GOT3 (cell line): ENCODE data around the gene ZC2HC1C.
"Not testable (repeated sequence)": the region's sequence is repeated elsewhere in the genome, so short reads cannot be mapped to it uniquely, and the experiment has no call there.

Experiments
- DNase-seq: peaks from one replicate; lab custom pipeline; 2025; ENCODE audit warnings: mixed read lengths; lab: John Stamatoyannopoulos, UW

Gene ZC2HC1C

GRCh38 chr14:75094896-75095295 is 25.5 kb downstream of the ZC2HC1C start:
- no peak for DNase-seq

- DNase-seq: no peak
Observed at GRCh38 chr14:75095690-75096089, 26.2 kb downstream of the ZC2HC1C start.

DNA sequence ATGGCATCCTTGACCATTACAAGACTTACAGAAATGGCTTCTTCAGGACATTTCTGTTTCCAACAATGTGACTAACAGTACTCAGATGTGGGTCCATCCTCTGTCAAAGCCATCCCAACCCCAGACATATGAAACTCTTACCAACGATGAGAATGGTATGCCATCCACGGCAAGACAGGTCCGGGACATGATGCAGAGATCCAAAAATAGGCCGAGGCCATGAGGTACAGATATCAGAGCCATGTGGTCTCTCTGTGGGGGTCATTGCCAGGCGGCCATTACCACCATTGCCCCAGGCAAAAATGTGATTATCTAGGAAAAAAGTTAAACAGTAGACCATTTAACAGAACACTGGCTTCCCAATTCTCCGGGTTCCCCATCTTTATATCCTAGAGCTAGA is 27.5 kb downstream of the ZC2HC1C start:
- DNase-seq: no peak

DNA sequence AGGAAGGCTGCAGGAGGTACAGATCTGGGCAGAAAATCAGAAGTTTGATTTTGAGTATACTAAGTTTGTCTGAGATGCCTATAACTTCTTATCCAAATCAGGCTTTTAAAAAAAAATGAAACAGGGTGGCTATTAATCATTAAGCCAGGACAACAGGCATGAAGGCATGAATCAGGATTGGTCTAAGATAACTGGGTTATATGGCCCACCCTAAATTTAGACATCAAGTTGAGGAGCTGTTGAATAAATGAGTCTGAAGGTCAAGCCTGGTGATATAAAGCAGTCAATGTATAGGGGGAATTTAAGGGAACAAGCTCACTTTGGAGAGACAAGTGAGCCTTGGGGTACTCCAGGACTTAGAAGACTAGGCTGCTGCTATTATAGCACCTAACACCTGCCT is 28.8 kb downstream of the ZC2HC1C start:
- no peak for DNase-seq

DNA sequence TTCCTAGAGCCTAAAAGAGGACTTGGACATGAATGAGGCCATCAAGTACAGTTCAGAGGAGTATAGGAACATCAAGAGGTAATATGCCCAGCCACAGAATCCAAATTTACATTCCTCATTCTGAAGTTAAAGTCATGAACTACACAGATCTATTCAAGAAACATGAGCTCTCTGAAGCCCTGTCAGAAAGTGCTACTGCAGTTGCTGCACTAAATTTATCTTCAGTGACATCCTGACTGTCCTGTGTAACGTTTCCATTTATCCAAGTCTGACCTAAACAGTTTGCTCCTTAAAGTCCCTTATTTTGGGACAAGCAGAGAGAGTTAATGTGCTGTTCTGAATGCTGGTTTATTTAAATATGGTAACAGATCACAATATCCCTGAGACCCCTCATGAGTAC is 29.2 kb downstream of the ZC2HC1C start:
- DNase-seq: no peak

- no peak for DNase-seq
Observed at GRCh38 chr14:75101491-75101890, 32.0 kb downstream of the ZC2HC1C start.

DNA sequence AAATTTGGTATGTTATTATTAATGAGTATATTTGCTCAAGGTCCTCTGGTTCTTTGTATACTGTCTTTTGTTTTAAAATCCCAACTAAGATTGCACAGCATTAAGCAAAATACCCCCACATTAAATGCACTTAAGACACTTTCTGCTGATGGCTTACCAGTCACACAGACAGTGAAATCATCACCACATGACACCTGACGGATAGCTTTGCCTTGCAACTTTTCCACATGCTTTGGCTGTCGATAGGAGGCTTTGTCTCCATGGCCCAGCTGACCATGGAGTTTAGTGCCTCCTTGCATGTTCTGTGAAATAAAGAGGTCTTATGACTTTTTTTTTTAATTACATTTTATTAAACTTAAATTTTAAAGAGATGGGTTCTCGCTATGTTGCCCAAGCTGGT is 37.7 kb downstream of the ZC2HC1C start:
- no peak for DNase-seq

DNA sequence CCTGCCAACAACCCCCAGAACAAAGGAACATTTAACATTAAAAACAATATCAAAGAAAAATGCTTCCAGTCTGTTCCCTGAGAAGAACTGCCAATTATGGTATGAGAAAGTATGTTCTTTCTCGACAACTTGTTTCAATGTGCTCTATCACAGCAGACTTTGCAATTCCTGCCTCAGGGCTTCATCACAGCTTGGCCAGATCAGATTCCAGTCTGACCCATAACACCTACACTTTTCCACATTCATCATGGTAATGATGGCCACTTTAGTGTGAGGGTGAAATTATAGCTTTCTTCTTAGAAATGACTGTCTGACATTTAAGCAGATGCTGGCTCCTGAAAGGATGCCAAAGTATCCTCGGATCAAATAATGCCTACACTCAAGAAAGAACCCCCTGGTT is 40.4 kb downstream of the ZC2HC1C start:
- DNase-seq: no peak

- no peak for DNase-seq
Observed at GRCh38 chr14:75113932-75114539, 44.6 kb downstream of the ZC2HC1C start.

GRCh38 chr14:75119056-75119455 is 49.6 kb downstream of the ZC2HC1C start:
- no peak for DNase-seq

- DNase-seq: no peak
Observed at GRCh38 chr14:75120541-75121291, 51.3 kb downstream of the ZC2HC1C start.

GRCh38 chr14:75121552-75121951 is 52.1 kb downstream of the ZC2HC1C start:
- no peak for DNase-seq

DNA sequence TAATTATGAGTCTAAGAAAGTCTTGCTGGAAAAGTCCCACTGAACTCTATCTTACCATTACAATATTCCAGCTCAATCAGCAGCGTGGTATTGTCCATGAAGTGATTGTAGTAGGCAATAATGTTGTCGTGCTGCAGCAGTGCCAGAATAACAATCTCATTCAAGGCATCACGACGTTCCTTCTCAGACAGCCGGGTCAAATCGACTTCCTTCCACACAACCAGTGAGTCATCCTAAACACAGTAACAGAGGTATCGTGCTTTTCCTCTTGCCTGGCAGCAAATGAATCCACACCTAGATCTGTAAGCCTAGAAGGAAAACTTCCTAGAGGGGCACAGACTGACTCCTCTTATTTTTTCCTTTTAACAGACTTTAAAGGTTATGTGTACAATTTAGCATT is 54.5 kb downstream of the ZC2HC1C start:
- no peak for DNase-seq

- no peak for DNase-seq
Observed at GRCh38 chr14:75125617-75126016, 56.2 kb downstream of the ZC2HC1C start.

DNA sequence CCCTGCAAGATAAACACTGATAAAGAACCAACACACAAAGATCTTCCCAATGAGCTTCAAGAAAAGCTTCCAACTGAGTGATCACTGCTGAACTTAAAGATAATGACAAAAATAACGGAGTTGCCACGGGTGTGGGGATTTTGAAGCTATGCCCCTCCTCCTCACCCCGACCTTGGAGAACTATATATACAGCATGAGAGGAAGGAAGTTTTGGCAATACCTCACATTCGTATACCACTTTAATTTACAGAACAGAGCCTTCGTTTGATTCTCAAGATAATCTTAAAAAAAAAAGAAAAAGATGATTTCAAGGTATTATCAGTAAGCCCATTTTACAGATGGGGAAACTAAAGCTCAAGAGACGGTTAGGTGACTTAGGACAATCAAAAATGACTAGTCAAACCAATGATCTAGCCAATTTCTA is 56.7 kb downstream of the ZC2HC1C start:
- DNase-seq: no peak

DNA sequence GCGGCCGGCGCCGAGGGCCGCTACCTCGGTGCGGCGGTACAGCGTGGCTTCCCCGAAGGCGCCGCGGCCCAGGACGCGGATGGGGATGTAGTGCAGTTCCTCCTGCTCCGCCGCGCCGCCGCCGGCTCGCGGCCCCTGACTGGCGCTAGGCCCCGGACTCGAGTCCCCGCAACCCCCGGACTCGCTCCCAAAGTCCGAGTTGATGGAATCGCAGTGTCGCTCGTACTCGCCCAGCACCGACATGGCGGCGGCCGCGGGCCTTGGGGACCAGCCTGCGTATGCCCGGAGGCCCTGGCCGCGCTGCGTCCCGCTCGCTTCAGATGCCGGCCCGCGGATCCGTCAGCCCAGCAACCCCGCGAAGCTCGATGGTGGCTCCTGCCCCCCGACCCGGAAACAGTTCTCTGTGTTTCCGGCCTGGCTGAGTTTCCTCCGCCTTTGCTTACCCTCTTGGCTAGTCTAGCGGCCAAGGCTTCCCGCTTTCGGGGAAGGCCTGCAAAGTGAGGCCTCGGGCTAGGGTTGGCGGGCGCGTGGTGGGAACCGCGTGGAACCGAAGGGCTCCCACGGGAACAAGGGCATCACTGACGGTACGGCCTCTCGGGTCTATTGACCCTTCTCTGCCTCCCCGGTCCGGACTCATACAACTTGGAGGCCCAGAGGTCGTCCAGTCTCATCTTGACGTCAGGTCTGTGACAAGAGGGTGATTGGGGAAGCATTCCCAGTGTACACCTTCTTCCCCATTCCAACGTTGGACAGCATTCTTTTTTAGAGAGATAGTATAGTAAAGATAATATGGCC is 57.4 kb downstream of the ZC2HC1C start, which contains the start of gene NEK9:
NEK9 (minus strand) TSS at position 370 of the 795 bp plus-strand sequence; CDS start at position 243, 127 bp downstream.
- DNase-seq: peak; percentile 25

GRCh38 chr14:75127474-75127820 is 58.0 kb downstream of the ZC2HC1C start:
- DNase-seq: not testable (repeated sequence)

DNA sequence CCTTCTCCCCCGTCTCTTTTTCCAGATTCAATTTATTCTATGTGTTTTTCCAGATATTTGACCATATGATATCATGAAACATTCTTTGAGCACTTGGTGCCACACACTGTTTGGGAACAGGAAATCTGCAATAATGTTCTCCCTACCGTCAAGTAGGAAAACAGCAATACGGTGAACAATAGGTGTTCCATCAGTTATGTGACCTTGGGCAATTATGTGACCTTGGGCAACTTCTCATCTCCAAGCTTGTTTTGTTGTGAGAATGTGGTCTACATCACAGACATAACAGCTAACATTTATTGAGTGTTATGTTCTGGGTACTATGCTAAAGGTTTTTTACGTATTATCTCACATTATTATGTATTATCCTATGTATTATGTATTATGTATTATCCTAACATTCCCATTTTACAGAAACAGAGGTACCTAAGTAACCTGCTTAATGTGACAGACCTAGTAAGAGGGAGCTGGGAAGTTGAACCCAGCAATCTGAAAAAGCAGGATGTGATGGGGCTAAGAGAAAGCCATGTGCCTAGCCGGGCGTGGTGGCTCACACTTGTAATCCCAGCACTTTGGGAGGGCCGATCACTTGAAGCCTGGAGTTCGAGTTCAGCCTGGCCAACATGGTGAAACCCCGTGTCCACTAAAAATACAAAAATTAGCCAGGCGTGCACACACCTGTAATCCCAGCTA is 58.6 kb downstream of the ZC2HC1C start:
- DNase-seq: no peak

GRCh38 chr14:75128596-75128990 is 59.2 kb downstream of the ZC2HC1C start:
- DNase-seq: no peak
